ENCODE measurements around the gene NNAT. TPM values are rescaled to one million over a fixed set of nuclear protein-coding genes. Genes with fewer than 3 reads are reported as not detected.

The NNAT gene
- total and polyA plus RNA-seq, 2 of the 8 experiments (the other 6 are each of a cell fraction or from before 2014, with no cell fraction given): 66.8 to 175 TPM

- Histone ChIP-seq H3K23ac (ENCODE audit: insufficient read length) (no peak overlapping the region), H3K4me3 (ENCODE audit: extremely low read depth in 1 of 4, insufficient read depth in 2 of 4, low read depth in 3 of 4, low read length in 4 of 4) (no peak overlapping the region), H4K8ac (ENCODE audit: extremely low read depth, insufficient read depth, low read length) (no peak overlapping the region), H3K23me2 (ENCODE audit: low read depth, low read length) (no peaks in the 10 kb centered on the region), H2BK20ac (ENCODE audit: low read length) (no peak overlapping the region), H3K79me2 (ENCODE audit: control insufficient read depth in 1 of 2, insufficient read depth in 2 of 2, low read length in 2 of 2) (no peaks in the 10 kb centered on the region), H3K4me2 (ENCODE audit: insufficient read depth in 1 of 2, low read depth in 2 of 2, low read length in 2 of 2) (no peak overlapping the region), H4K91ac (replicated peaks; ENCODE audit: insufficient read length, low read length) (no peak overlapping the region), H3K27me3 (replicated peaks in 1 of 4; ENCODE audit: control insufficient read depth in 3 of 4, extremely low read depth in 1 of 4, insufficient read depth in 3 of 4, low read length in 3 of 4) (no peaks in the 10 kb centered on the region), H3K27ac (ENCODE audit: low read depth, low read length) (no peak overlapping the region), H3K9me3 (ENCODE audit: insufficient read depth in 2 of 2, low read depth in 1 of 2, low read length in 1 of 2) (no peaks in the 10 kb centered on the region), H3K9ac (replicated peaks in 1 of 4; ENCODE audit: extremely low read depth in 1 of 4, low read depth in 3 of 4, low read length in 3 of 4) (no peak overlapping the region), H2AK5ac (ENCODE audit: low read depth, low read length) (no peak overlapping the region), H3K4ac (replicated peaks; ENCODE audit: insufficient read length, low read depth, low read length) (no peak overlapping the region), H3K14ac (ENCODE audit: insufficient read length) (no peak overlapping the region), H3K56ac (replicated peaks; ENCODE audit: insufficient read length, low read depth, low read length) (no peak overlapping the region), H4K20me1 (replicated peaks in 1 of 2; ENCODE audit: control insufficient read depth in 1 of 2, insufficient read depth in 2 of 2, low read length in 2 of 2) (no peaks in the 10 kb centered on the region), H2BK15ac (ENCODE audit: low read length) (no peak overlapping the region), H2BK12ac (ENCODE audit: low read depth, low read length) (no peak overlapping the region), H3K79me1 (ENCODE audit: low read depth, low read length) (no peaks in the 10 kb centered on the region), H4K5ac (ENCODE audit: insufficient read length, low read depth, low read length) (no peak overlapping the region), H2AFZ (ENCODE audit: low read length) (no peak overlapping the region), H3K18ac (ENCODE audit: extremely low read depth, low read length) (0 out of 2 replicates have a peak overlapping the region, but pooled peaks have one; percentile 3), H2BK5ac (ENCODE audit: low read depth, low read length) (no peak overlapping the region), H2BK120ac (replicated peaks; ENCODE audit: low read depth, low read length) (no peak overlapping the region), H3K36me3 (ENCODE audit: control insufficient read depth in 2 of 4, insufficient read depth in 4 of 4, low read length in 3 of 4) (no peaks in the 10 kb centered on the region), H3K4me1 (replicated peaks in 1 of 4; ENCODE audit: control insufficient read depth in 3 of 4, insufficient read depth in 4 of 4, low read length in 3 of 4) (no peaks in the 10 kb centered on the region)
- ChIA-PET CTCF (ENCODE audit: partially characterized antibody) (interaction anchor here (0.7 to 2.4 kb wide), 10 partner anchors 10 to 354 kb away, joined by 3 to 9 read pairs (median 4); no protein-coding TSS in a partner anchor), POLR2A (ENCODE audit: partially characterized antibody) (interaction anchor here (0.9 to 1.3 kb wide), 3 partner anchors 11 to 22 kb away, joined by 3 to 4 read pairs (median 3); partner anchors contain the start of gene BLCAP)
- FAIRE-seq: no peak
- 59% methylated on average over 3 of the region's 3 CpGs; no CpG with 5 or more reads in 1 of the 2 experiments for WGBS, 2 experiments (ENCODE audit: extremely low coverage in 1 of 2, insufficient coverage in 1 of 2, insufficient read length in 1 of 2, insufficient replicate concordance in 2 of 2, low coverage in 1 of 2, low lambda C conversion rate in 2 of 2, missing lambda C conversion rate in 1 of 2)
- DNase-seq (ENCODE audit: low read depth in 1 of 2, low spot score in 2 of 2): no peak
- no peak for TF ChIP-seq YY1 (IDR thresholded peaks at IDR 0.05; ENCODE audit: low read depth, low read length)
- TF ChIP-seq BACH1 (IDR thresholded peaks at IDR 0.05; ENCODE audit: low read length): no peak
- no peak for TF ChIP-seq HDAC2 (IDR thresholded peaks at IDR 0.05; ENCODE audit: borderline replicate concordance in 1 of 2, low read depth in 2 of 2, low read length in 2 of 2)
- no peak for TF ChIP-seq SUZ12 (IDR thresholded peaks at IDR 0.05; ENCODE audit: low read length)
- TF ChIP-seq SIN3A (conservative IDR thresholded peaks at IDR 0.05 in 1 of 2, IDR thresholded peaks at IDR 0.05 in 1 of 2; ENCODE audit: low read depth in 1 of 2, low read length in 2 of 2): no peak
- TF ChIP-seq NRF1 (IDR thresholded peaks at IDR 0.05; ENCODE audit: low read depth, low read length): no peak
- TF ChIP-seq CEBPB (IDR thresholded peaks at IDR 0.05; ENCODE audit: low read depth, low read length): 0 out of 2 replicates have a peak, but pooled peaks have one; percentile 43
- TF ChIP-seq EGR1 (IDR thresholded peaks at IDR 0.05; ENCODE audit: borderline replicate concordance, low read depth, low read length): no peak
- TF ChIP-seq CHD2 (IDR thresholded peaks at IDR 0.05; ENCODE audit: low read length): no peak
- no peak for TF ChIP-seq RBBP5 (IDR thresholded peaks at IDR 0.05; ENCODE audit: borderline replicate concordance, low read depth, low read length)
- no peak for TF ChIP-seq KDM4A (IDR thresholded peaks at IDR 0.05; ENCODE audit: low read depth, low read length, severe bottlenecking)
- no peak for TF ChIP-seq CBX5 (IDR thresholded peaks at IDR 0.05; ENCODE audit: low read depth, low read length)
- TF ChIP-seq, protein P1, sequence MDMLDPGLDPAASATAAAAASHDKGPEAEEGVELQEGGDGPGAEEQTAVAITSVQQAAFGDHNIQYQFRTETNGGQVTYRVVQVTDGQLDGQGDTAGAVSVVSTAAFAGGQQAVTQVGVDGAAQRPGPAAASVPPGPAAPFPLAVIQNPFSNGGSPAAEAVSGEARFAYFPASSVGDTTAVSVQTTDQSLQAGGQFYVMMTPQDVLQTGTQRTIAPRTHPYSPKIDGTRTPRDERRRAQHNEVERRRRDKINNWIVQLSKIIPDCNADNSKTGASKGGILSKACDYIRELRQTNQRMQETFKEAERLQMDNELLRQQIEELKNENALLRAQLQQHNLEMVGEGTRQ (IDR thresholded peaks at IDR 0.05; ENCODE audit: low read length): no peak
These were observed 22.8 kb downstream of the NNAT start for GRCh38 chr20:37543828-37544227.
